Peyer's patch (tissue), 4 donors: ENCODE data around the gene GALNT17. TPM values are rescaled to one million over a fixed set of nuclear protein-coding genes. Genes with fewer than 3 reads are reported as not detected.

ENCODE experiments used
- DNase-seq, 3 donors: peaks; one replicate each; pipeline ENCODE4 v3.0.0-alpha.2; 2017 to 2019
- H3K27ac ChIP-seq, 4 donors: fragments of 200-600 bp; sonication (generic); one replicate each; pipeline ENCODE4 v1.5.1; 2016 to 2019
- H3K27me3 ChIP-seq, 2 donors: fragments of 200-600 bp; sonication (generic); one replicate each; pipeline ENCODE4 v1.5.1; 2019
- H3K36me3 ChIP-seq, 3 donors: fragments of 200-600 bp; sonication (generic); one replicate each; pipeline ENCODE4 v1.5.1; 2016 to 2019
- H3K4me1 ChIP-seq, 4 donors: fragments of 200-600 bp; sonication (generic); one replicate each; pipeline ENCODE4 v1.5.1; 2016 to 2019
- H3K4me3 ChIP-seq, 4 donors: fragments of 200-600 bp; sonication (generic); 1 replicate in 3 of 4; 2 replicates in 1 of 4; pipeline ENCODE4 v1.5.1; 2016 to 2019; ENCODE audit warnings: mild to moderate bottlenecking in 1 of 4
- H3K9me3 ChIP-seq, 4 donors: fragments of 200-600 bp; sonication (generic); one replicate each; pipeline ENCODE4 v1.5.1; 2016 to 2019; ENCODE audit warnings: mild to moderate bottlenecking in 1 of 4
- POLR2A ChIP-seq, 2 donors: fragments of 450-650 bp; IDR thresholded peaks; one replicate each; pipeline ENCODE4 v1.5.1; 2017; ENCODE audit warnings: antibody characterized with exemption in 2 of 2, mild to moderate bottlenecking in 2 of 2, moderate library complexity in 2 of 2
- total RNA-seq, 4 donors: library from RNA; depleted of rRNA; stranded (reverse); fragments of >200 nt; gene quantifications; one replicate each; pipeline ENCODE4 v1.1.0, GENCODE V29; 2016
- TF ChIP-seq, protein P1 (sequence below), 6 experiments: fragments of 450-650 bp in 4 of 6; fragments of 200-600 bp in 2 of 6; sonication (generic) in 1 of 6; IDR thresholded peaks; one replicate each; pipeline ENCODE4 v1.5.1; 2017 to 2019; ENCODE audit warnings: antibody characterized with exemption in 6 of 6, mild to moderate bottlenecking in 3 of 6, moderate library complexity in 1 of 6

Gene GALNT17
- total RNA-seq, 4 donors from 2014 or later = 0.88 to 17.3 (median 2.3) TPM

DNA sequence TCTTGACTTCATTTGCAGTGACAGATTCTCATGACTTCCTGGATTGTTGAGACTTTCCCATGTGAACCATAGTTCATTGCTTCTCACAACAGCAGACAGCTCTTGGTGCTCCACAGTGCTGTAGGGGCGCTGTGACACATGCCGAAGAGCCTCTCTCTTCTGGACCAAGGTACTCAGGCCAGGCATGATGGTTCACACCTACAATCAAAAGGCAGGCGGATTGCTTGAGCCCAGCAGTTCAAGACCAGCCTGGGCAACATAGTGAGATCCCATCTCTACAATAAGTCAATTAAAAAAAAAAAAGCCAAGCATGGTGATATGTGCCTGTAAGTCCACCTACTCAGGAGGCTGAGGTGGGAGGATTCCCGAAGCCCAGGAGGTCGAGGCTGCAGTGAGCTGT is 354.5 kb downstream of the GALNT17 start:
- H3K4me3 ChIP-seq = no peak overlapping the region
- H3K27me3 ChIP-seq = no peaks in the 10 kb centered on the region
- no peak for TF ChIP-seq POLR2A (IDR thresholded peaks at IDR 0.05)
- TF ChIP-seq, protein P1, sequence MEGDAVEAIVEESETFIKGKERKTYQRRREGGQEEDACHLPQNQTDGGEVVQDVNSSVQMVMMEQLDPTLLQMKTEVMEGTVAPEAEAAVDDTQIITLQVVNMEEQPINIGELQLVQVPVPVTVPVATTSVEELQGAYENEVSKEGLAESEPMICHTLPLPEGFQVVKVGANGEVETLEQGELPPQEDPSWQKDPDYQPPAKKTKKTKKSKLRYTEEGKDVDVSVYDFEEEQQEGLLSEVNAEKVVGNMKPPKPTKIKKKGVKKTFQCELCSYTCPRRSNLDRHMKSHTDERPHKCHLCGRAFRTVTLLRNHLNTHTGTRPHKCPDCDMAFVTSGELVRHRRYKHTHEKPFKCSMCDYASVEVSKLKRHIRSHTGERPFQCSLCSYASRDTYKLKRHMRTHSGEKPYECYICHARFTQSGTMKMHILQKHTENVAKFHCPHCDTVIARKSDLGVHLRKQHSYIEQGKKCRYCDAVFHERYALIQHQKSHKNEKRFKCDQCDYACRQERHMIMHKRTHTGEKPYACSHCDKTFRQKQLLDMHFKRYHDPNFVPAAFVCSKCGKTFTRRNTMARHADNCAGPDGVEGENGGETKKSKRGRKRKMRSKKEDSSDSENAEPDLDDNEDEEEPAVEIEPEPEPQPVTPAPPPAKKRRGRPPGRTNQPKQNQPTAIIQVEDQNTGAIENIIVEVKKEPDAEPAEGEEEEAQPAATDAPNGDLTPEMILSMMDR (IDR thresholded peaks at IDR 0.05) = no peak
- no peak overlapping the region for H3K27ac ChIP-seq
- H3K4me1 ChIP-seq = no peaks in the 10 kb centered on the region
- no peaks in the 10 kb centered on the region for H3K9me3 ChIP-seq
- no peak for DNase-seq
- H3K36me3 ChIP-seq = no peaks in the 10 kb centered on the region

DNA sequence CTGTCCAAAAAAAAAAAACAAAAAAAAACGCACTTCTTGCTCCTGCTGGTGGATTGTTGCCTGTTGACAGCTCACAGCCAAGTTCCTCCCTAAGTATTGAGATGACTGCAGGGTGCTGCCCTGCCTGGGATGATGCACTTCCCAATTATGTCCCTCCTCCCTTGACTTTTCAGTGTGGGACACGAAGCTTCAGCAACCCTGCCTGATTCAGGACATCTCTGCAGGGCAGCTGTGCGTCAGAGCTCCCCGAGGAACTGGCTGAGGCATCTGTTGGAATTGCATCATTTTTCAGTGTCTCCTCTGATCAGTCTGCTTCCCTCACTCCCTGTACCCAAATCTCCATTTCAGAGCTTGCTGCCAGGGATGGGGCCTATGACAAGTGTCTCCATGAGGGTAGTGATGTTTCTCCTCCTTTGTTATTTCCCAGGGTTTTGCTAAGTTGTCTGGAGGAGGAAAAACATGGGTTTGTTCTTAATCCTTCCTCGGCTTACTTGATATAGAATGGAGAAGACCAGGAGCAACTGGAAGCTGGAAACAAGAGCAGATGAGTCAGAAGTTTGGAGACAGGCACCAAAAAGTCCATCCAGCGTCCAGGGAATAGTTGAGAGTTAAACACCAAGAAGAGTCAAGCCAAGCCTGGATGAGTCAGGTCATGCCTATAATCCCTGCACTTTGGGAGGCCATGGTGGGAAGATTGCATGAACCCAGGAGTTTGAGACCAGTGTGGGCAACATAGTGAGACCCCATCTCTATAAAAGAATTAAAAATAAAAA is 355.1 kb downstream of the GALNT17 start:
- Histone ChIP-seq H3K4me1 (no peaks in the 10 kb centered on the region), H3K9me3 (no peaks in the 10 kb centered on the region), H3K36me3 (no peaks in the 10 kb centered on the region), H3K4me3 (no peak overlapping the region), H3K27me3 (no peaks in the 10 kb centered on the region), H3K27ac (no peak overlapping the region)
- DNase-seq = no peak
- TF ChIP-seq, protein P1 (IDR thresholded peaks at IDR 0.05) = no peak
- no peak for TF ChIP-seq POLR2A (IDR thresholded peaks at IDR 0.05)

DNA sequence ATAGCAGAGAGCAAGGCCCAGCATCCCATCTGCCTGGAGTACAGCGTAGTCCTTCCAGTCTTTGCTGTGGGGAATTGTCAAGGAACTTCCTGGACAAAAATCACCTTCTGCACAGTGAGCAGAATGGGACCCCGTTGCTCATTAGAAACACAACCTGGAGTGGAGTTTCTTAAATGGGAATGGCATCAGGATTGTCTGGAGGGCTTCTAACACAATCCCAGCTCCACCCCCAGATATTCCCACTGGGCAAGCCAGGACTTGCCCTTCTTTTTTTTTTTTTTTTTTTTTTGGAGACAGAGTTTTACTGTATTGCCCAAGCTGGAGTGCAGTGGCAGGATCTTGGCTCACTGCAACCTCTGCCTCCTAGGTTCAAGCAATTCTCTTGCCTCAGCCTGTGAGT is 356.4 kb downstream of the GALNT17 start:
- H3K36me3 ChIP-seq = no peaks in the 10 kb centered on the region
- TF ChIP-seq, protein P1 (IDR thresholded peaks at IDR 0.05) = no peak
- no peak for TF ChIP-seq POLR2A (IDR thresholded peaks at IDR 0.05)

DNA sequence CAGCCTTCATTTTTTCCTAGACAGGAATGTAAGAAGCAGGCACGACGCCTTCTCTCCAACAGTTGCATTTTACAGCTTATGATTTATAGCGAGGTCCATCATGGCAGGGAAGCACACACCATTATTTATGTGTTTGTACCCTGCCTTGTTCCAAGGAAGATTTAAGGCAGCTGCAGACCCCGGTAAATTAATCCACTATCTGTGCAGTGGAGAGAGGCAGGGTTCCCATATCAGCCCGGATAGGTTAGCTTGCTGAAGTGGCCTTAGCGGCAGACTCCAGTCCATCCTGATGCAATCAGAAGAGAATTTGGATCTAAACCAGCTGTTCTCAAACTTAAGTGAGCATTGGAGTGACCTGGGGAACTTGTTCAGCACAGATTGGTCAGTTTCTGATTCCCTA is 359.4 kb downstream of the GALNT17 start:
- Histone ChIP-seq H3K36me3 (no peaks in the 10 kb centered on the region), H3K4me3 (no peak overlapping the region), H3K9me3 (no peaks in the 10 kb centered on the region), H3K27me3 (no peaks in the 10 kb centered on the region), H3K4me1 (no peaks in the 10 kb centered on the region), H3K27ac (no peak overlapping the region)
- no peak for DNase-seq
- TF ChIP-seq, protein P1 (IDR thresholded peaks at IDR 0.05) = no peak
- no peak for TF ChIP-seq POLR2A (IDR thresholded peaks at IDR 0.05)

More for the DNA sequence above, 356.4 kb downstream of the GALNT17 start:
- Histone ChIP-seq H3K4me1 (no peaks in the 10 kb centered on the region), H3K27me3 (no peaks in the 10 kb centered on the region), H3K4me3 (no peak overlapping the region), H3K27ac (no peak overlapping the region), H3K9me3 (no peaks in the 10 kb centered on the region)
- no peak for DNase-seq

DNA sequence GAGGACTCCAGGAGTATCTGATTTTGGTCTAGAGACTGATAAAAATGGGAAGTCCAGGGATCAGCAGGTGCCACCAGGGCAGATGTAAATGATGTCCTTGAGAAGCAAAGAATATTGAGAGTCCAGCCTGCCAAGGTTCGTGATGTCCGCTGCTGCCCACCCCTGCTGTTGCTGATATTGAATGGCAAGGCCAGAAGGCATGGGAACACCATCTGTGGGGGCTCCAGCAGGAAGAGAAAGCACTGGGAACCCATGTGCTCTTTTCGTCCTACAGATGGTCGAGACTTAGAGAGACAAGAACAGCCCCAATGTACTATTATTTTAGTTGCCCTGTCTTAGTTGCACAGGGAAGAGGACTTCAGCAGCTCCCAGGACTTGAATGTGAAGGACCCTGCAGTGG is 363.9 kb downstream of the GALNT17 start:
- no peak for TF ChIP-seq POLR2A (IDR thresholded peaks at IDR 0.05)
- TF ChIP-seq, protein P1 (IDR thresholded peaks at IDR 0.05) = no peak
- no peak for DNase-seq
- Histone ChIP-seq H3K4me1 (no peaks in the 10 kb centered on the region), H3K36me3 (no peaks in the 10 kb centered on the region), H3K4me3 (no peak overlapping the region), H3K27me3 (no peaks in the 10 kb centered on the region), H3K9me3 (no peaks in the 10 kb centered on the region), H3K27ac (no peak overlapping the region)
